ENCODE data around the gene NIPAL1.
"Not testable (repeated sequence)": the region's sequence is repeated elsewhere in the genome, so short reads cannot be mapped to it uniquely, and the experiment has no call there.

The NIPAL1 gene

DNA sequence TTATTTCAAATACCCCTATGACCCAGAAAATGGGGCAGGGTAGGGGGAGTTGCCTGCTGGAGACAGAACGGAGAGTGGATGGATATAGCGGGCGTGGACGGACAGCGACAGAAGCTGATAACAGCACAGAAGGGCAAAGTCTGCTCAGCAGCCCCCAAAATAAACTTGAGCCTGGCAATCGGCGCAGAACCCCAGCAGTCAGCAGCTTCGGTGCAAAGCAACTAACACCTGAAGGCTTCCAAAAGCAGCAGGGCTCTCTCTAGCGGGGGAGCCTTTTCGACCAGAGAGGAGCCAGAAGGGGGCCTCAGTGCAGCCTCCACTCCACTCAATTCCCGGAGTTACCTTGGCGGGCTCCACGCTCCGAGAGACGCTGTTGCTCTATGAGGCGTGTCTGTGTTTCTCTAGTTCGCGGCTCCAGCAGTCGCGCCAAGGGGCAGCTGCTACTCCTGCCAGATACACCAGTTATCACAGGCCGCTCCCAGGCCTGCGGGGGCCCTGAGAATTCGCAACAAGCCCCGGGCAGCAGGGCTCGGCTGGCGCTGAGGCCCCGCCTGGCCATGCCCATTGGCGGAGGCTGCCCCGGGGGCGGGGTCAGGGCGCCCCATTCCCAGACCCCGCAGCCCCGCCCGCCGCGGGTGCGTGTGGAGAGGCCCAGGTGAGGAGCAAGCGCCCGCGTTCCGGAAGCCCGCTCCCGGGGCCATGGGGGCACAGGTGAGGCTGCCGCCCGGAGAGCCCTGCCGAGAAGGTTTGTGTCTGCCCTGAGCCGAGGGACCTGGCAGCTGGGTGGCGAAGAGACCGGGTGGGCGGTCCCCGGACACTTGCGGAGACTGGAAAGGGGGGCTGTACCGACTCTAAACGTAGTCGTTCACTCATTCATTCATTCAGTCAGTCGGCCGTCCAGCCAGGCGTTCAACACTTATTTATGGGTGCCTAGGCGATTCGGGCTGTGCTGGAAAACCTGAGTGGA lies at the start of gene NIPAL1, which contains the start of gene CNGA1:
TSS of gene NIPAL1 (plus strand) at position 632 of the 967 bp plus-strand sequence. CDS start at position 700, 68 bp downstream.
TSS of gene CNGA1 (minus strand) at position 541 of the 967 bp plus-strand sequence. CDS start 63,992 bp downstream, outside the sequence.
- DNase-seq: peak; percentile 51

DNA sequence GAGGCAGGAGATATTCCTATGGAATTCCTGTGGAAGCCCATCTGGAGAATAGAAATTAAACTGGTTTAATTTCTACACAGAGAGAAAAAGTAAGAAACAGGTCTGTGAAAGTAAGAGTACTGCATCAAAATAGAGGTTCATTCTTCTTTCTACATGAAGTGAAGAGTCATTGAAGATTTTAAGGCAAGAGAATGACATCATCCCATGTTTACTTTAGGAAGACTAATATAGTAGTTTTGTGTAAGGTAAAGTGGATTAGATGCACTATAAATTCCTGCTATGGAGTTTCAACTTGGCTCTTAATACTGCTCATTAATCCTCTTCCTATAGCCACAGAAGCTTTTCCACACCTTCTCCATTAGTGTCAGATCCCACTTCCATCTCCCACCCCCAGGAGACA lies 47.7 kb upstream of the NIPAL1 start:
- no peak for DNase-seq

DNA sequence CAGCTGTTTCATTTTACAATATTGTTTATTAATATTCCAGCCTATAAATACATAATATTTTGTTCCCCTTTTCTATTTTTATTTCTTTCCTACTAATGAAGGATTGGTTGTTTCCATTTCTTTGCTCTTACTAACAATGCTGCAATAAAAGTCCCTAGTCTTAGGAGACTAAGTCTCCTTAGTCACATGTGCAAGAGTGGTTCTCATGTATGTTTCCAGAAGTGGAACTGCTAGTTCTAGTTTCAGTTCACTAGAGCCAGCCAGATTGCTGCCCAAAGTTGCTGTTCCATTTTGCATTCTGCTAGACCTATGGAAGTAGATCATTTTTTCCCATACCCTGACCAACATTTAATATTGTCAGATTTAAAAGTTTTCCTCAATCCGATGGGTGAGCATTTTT lies 44.4 kb upstream of the NIPAL1 start:
- no peak for DNase-seq

DNA sequence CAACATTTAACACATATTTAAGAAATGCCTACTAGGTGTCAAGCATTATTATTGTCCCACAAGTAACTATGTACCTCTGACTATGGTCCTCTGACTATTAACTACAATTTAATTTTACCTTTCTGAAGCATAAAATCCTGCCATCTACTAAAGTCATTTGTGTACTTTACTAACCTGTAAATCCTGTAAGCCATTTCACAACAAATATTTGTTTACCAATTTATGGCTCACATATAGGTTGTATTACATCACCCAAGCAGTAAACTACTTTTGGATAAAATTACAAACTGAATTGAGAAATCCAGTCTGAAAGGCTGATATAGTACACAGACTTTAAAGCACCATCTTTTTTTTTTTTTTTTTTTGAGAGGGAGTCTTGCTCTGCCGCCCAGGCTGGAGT lies 43.9 kb upstream of the NIPAL1 start:
- DNase-seq: no peak

DNA sequence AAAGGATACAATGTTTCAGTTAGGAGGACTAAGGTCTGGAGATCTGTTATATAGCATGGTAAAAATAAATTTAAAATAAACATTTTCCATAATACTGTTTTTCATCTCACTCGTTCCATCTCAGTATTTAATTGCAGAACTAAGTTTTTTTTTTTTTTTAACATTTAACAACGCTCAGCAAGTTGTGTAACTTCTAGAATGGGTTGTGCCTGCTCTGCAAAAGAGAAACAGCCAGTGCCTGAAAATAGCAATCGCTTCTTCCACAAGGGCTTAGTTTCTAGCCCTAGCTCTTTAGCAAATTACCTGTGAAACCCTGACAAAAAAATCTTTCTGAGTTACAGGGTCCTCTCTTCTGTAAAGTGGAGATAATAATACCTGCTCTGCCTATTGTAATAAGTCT lies 42.0 kb upstream of the NIPAL1 start:
- no peak for DNase-seq

DNA sequence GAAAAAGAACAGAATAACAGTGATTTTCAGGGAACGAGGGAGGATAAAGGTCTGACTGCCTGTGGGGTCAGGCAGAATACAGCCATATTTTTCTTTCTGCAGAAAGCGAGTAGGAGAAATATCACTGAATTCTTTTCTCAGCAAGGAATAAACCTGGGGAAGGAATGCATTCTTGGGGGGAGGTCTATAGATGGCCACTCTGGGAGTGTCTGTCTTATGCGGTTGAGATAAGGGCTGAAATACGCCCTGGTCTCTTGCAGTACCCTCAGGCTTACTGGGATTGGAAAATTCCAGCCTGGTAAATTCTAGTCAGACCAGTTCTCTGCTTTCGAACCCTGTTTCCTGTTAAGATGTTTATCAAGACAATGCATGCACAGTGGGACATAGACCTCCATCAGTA lies 26.4 kb upstream of the NIPAL1 start:
- DNase-seq: no peak

DNA sequence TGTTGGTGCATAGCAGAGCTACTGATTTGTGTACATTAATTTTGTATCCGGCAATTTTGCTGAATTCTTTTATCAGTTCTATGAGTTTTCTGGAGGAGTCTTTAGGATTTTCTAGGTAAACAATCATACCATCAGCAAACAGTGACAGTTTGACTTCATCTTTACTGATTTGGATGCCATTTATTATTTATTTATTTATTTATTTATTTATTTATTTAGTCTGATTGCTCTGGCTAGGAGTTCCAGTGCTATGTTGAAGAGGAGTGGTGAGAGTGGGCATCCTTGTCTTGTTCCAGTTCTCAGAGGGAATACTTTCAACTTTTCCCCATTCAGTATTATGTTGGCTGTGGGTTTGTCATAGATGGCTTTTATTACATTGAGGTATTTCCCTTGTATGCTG lies 24.1 kb upstream of the NIPAL1 start:
- DNase-seq: not testable (repeated sequence)

DNA sequence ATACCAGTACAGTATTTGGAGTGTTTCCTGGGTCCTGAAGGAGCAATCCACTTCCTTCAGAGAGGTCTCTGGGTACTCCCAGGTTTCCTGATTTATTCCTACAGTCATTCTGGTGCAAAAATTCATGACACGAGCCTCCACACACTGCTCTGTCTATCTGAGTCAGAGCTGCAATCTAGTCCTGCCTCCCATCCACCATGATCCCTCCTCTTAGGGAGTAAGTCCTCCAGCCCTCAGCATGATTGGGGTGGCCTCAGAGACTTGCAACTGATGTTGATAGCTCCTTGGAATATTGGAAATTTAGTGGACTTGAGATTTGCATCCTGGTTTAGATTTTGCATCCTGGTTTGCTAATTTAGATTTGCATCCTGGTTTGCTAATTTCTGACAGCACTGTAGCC lies 20.6 kb upstream of the NIPAL1 start:
- no peak for DNase-seq

DNA sequence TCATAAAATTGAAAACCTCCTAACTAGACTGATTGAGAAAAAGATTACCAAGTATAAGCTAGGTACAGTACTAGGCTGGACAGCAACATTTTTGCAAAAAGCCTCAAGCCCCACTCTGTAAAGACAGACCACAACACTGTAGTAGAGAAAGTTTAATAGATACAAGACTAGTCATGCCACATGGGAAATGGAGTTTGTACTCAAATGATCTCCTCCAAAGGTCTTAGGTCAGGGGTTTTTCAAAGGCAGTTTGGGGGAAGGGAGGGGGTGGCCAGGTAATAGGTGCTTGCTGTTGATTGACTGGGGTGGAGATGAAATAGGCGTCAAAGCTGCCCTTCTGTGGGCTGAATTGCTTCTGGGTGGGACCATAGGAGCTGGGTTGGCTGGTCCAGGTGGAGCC lies 14.3 kb upstream of the NIPAL1 start:
- no peak for DNase-seq

DNA sequence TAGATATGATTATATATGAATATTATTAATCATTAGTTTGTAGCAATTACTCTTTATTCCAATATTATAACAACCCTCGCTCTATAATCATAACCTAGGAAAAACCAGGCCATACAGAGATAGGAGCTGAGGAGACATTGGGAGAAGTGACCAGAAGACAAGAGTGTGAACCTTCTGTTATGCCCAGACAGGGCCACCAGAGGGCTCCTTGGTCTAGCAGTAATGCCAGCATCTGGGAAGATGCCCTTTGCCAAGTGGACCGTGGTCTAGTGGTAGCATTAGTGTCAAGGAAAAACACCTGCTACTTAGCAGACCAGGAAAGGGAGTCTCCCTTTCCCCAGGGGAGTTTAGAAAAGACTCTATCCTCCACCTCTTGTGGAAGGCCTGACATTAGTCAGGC lies 13.0 kb upstream of the NIPAL1 start:
- not testable (repeated sequence) for DNase-seq

DNA sequence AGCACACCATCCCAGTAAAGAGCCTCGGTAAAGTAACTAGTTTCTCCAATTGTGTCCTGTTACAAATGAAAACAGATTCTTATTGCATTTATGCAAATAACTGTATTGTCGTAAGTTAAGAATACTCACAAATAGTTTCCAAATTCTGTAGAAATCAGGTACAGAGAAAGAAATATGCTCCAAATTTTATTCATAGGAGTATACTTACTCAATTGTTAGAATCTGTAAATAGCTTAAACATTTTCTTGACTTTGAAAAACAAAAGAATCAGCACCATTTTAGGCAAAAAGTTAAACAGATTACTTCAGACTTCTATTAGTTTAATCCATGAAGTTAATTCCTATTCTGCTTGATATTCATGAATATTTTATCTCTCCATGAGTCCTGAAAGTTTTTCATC lies 10.8 kb upstream of the NIPAL1 start:
- no peak for DNase-seq

DNA sequence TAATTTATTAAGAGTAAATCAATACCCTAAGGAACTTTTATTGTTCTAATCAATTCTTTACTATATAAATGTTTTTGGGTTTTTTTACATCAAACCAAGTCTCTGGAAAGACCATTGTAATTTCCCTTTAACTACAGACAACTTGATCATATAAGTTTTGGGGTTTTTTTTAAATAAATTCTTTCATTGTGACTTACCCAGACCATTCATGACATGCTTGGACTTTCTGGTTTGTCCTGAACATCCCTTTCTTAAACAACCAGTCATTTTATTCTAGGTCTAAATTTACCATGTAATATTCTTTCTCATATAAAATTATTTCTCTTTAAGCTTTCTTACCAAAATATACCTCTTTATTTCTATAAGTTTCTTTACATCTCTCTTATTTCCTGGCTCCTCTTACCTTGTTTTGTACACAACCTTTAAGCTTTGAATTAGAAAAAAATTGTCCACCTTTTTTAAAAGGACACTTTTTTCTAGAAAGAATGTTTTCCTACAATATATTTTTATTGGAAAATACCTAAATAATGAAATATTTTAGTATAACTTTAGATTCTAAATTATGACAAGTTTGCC lies 8.5 kb upstream of the NIPAL1 start:
- no peak for DNase-seq

DNA sequence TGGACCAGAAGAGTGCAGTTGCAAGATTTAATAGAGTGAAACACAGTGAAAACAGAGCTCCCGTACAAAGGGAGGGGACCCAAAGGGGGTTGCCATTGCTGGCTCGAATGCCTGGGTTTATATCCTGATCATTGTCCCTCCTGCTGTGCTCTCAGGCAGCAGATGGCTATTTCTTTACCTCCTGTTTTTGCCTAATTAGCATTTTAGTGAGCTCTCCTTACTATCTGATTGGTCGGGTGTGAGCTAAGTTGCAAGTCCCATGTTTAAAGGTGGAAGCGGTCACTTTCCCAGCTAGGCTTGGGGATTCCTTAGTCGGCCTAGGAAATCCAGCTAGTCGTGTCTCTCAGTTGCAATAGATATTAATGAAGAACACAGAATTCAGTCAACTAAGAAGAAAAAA lies 5.7 kb upstream of the NIPAL1 start:
- DNase-seq: not testable (repeated sequence)

DNA sequence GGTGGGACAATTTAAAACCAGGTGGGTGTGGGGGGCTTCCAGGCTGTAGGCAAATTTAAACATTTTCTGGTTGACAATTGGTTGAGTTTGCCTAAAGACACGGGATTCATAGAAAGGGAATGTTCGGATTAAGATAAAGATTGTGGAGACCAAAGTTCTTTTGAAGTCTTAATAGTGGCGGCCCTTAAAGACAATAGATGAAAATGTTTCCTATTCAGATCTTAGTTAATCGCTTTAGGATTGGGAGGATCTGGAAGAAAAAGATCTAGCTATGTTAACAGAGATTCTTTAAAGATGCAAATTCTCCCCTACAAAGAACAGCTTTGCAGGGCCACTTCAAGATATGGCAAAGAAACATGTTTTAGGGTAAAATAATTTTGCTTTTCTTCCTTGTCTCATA lies 4.8 kb upstream of the NIPAL1 start:
- no peak for DNase-seq

DNA sequence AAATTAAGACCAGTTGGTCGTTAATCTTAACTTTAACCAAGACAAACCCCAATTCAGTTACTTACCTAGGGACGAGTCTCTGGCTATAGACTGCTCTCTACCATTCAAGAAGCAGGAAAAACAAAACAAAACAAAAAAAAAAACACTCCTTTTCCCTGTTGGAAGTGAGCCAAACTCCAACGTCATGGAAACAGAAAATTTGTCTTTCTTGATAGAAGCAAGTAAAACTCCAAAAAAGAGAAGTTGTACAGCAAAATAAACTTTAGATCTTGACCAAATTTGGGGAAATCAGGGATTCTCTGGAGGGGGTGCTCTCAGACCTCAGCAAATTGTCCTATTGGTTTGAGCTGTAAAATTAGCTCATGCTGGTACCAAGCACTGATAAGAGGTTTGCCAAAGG lies 3.7 kb upstream of the NIPAL1 start:
- DNase-seq: no peak

DNA sequence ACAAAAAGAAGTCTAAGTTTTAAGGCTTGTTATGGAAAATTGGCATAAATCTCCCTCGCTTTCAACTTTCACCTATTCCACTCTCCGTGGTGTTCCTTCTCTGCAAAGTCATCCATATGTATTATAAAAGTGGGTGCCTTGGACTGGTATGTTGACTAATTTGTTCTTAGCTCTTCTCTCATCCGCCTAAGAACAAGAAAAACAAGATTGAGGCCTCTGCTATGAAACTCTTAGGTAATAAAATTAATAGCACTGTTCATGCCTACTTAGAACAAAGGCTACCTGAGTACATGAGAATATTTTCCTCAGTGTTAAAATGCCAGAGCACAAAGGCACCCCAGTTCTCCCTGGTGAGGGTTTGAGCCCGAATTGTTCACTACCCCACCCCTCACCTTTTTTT lies 1.4 kb upstream of the NIPAL1 start:
- DNase-seq: no peak

DNA sequence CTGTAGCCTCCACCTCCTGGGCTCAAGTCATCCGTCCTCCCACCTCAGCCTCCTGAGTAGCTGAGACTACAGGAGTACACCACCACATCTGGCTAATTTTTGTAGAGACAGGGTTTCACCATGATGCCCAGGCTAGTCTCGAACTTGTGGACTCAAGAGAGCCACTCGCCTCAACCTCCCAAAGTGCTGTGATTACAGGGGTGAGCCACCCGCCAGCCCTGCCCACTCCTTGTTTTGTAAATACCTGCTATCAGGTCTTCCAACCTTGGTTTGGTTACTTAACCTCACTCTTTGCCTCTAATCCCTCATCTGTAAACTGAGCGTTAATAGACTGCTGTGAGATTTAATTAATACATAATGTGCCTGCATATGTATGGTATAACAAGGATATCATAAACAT lies 894 bp upstream of the NIPAL1 start:
- no peak for DNase-seq

DNA sequence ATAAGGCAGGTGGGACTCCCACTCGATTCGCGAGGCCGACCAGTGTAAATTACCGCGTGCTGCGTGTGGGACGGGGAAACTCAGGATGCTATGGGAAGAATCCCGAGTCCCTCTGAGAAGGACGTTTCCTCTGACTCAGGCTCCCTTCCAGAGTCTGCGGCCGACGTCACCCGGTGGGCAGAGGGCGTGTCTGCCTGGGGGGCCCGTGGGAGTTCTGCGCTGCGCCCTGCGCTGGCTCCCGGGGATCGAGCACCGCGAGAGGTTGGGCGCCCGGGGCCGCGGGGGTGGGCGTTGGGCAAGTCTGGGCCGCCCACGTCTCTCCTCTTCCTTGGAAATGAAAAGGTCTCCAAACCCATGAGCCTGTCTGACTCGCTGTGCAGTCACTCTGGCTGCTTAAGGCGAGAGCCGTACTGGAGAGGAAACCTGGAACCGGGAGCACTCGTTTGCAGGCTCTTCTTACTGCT lies 568 bp downstream of the NIPAL1 start:
- DNase-seq: no peak

DNA sequence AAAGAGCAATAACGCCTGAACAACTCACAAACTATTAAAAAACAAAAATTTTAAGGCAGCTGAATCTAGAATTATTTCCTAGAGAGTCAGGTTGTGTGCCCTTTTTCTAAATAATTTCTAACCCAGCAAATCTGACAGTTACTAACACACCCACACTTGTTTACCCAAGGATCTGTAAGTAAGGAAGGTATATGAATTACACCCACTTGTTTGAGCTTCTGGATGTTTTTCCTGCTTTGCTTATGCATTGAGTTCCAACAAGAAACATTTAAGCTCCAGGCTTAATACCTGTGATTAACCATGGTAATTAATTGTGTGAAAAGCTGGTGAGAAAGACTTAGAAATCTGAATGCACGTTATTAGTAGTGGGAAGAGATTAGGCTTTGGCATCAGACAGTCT lies 1.5 kb downstream of the NIPAL1 start:
- no peak for DNase-seq

DNA sequence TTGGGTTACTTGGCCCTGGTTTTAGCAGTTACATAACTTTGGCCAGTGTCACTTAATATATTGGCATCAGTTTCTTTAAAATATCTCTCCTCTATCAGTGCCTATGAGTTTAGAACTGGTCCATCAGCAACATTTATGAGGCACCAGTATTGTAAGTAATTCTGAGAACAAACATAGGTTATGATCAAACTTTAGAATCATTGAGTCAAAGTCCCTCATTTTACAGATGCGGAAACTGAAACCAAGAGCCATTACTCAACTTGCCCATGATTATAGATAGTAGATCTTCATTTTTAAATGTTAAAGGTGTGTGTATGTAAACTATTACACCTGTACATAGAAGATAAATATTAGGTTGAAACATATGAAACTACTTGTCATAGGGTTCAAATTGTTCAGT lies 4.5 kb downstream of the NIPAL1 start:
- DNase-seq: no peak

DNA sequence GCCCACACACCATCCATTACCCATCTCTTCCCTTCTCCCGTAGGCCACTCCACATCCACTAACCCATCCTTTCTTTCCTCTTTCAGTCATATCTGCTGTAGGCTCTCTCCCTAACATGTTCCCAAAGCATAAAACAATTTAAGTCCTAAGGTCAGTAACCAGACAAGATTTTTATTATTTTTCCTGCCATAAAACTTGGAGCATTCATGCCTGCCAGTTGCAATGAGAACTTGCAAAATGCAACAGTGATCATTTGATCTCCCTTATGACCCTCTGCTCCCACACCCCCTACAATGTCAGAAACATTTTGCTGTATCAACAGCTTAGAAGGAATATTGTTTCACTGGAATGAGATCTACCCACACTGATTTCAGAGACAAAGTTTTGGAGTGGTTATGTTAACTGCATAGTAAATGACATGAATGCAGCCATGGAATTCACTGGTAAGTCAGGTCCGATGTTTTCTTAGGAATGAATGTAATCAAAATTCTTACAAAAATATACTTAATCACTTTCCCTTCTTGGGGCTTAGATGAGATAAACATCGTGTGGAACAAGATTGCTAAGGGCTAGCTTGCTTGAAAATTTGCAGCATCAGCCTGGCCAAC lies 5.7 kb downstream of the NIPAL1 start:
- no peak for DNase-seq

DNA sequence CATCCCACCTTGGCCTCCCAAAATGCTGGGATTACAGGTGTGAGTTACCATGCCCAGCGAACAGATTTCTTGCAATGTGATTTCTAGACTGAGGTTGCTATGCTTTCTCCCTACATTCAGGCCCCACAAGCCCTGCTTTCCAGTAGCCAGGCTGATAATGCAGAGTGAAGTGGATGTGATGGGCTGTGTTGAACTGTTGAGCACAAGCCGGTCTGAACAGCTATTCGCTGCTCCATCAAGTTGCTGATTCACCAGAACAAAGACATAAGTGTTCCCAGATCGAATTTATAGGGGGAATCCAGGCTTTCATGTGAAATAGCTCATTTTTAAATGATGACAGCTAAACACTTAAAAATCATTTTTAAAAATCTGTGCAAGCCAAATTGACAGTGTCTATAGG lies 8.0 kb downstream of the NIPAL1 start:
- DNase-seq: no peak

DNA sequence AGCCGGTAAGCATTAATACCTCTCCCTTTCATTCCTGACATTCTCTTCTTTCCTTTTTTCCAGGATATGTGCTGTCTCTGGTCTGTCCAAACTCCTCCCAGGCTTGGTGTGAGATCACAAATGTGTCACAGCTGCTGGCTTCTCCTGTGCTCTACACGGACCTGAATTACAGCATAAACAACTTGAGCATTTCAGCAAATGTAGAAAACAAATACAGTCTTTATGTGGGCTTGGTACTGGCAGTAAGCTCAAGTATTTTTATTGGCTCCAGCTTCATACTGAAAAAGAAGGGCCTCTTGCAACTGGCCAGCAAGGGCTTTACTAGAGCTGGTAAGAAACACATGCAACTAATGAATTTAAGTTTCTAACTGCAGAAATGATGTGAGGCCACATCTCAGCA lies 8.4 kb downstream of the NIPAL1 start:
- DNase-seq: no peak

DNA sequence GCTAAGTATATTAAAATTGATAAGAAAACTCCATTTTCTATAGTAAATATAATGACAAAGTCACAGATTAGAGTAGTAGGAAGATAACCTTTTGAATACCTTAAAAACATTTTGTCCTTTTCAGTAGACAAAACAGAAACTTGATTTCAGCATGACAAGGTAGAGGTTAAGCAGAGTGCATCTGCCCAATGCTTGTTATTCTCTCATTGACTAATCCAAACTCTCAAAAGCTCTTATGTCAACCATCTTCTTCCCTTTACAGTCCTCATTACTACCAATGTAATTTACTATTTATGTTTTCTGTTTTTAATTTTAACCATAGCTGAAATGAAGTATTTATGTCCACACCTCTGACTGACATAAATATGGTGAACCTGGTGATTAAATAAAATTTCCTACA lies 11.1 kb downstream of the NIPAL1 start:
- DNase-seq: no peak

Measured in NCI-H1105 (cell line).